ENCODE data around the gene TENM3. TPM values are rescaled to one million over a fixed set of nuclear protein-coding genes. Genes with fewer than 3 reads are reported as not detected.

The TENM3 gene
- total RNA-seq, 1 donor from 2014 or later: 2.8 TPM

DNA sequence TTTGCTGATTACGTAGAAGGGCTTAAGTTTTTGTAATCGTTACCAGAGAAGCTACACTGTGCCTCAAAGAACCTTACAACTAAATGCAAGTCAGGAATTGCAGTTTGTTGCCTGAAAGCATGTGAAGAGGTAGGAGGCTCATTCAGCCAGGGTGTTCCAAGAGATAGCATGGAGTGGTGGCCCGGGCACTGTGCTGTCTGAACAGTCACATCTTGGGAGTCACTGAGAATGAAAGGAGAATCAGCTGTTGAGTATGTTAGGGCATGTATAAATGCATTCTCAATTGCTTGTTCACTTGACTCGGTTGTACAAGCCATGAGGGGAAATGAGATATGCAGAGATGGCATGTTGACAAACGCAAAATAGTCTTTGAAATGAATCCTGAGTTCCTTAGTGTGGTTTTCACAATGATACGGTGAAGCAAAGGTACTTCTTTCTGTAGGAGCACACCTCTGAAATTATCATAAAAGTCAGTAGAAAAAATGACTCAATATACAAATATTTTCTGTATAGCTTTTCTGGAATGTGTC lies 513.0 kb downstream of the TENM3 start:
- no peak for DNase-seq (ENCODE audit: low spot score in 2 of 2)
- Histone ChIP-seq H3K9me3 (no peaks in the 10 kb centered on the region), H3K36me3 (no peaks in the 10 kb centered on the region), H3K4me3 (no peak overlapping the region), H3K27ac (no peak overlapping the region), H3K27me3 (no peaks in the 10 kb centered on the region), H3K4me1 (no peaks in the 10 kb centered on the region)
- TF ChIP-seq CTCF (IDR thresholded peaks at IDR 0.05): no peak
- intact Hi-C loops (cut with DNase I): no loop called here

DNA sequence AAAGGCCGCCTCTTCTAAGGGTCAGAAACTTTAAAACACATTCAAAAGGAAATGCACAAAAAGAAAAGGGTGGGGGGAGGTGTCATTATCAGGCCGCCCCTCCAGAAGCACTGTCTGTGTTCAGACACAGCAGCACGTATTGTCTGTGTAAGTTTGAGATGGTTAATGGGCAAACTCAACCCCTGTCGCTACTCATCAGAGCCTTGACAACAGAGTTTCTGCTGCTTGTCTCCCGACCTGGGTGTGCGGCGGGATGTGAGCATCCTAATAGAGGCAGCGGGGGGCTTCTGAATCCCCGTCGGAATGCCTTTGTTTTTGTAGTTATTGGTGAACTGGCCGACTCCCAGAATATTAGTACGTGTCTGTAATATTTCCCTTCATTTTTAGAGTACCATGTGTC lies 515.1 kb downstream of the TENM3 start:
- Histone ChIP-seq H3K9me3 (no peaks in the 10 kb centered on the region), H3K4me3 (no peak overlapping the region), H3K27ac (no peak overlapping the region), H3K36me3 (no peaks in the 10 kb centered on the region), H3K4me1 (no peaks in the 10 kb centered on the region), H3K27me3 (no peaks in the 10 kb centered on the region)
- no peak for DNase-seq (ENCODE audit: low spot score in 2 of 2)
- intact Hi-C loops (cut with DNase I): no loop called here
- TF ChIP-seq CTCF (IDR thresholded peaks at IDR 0.05): no peak

- Histone ChIP-seq H3K36me3 (no peaks in the 10 kb centered on the region), H3K27me3 (no peaks in the 10 kb centered on the region), H3K27ac (no peak overlapping the region), H3K4me1 (no peaks in the 10 kb centered on the region), H3K4me3 (no peak overlapping the region), H3K9me3 (no peaks in the 10 kb centered on the region)
- intact Hi-C loops (cut with DNase I): no loop called here
- no peak for DNase-seq (ENCODE audit: low spot score in 2 of 2)
- TF ChIP-seq CTCF (IDR thresholded peaks at IDR 0.05): no peak
These were observed 517.4 kb downstream of the TENM3 start for GRCh38 chr4:182760551-182761043.

GRCh38 chr4:182764137-182764536 lies 520.9 kb downstream of the TENM3 start:
- intact Hi-C loops (cut with DNase I): no loop called here
- no peaks in the 10 kb centered on the region for H3K4me1 ChIP-seq
- H3K9me3 ChIP-seq: no peaks in the 10 kb centered on the region
- no peak for DNase-seq (ENCODE audit: low spot score in 2 of 2)
- no peaks in the 10 kb centered on the region for H3K36me3 ChIP-seq
- H3K4me3 ChIP-seq: no peak overlapping the region
- no peaks in the 10 kb centered on the region for H3K27me3 ChIP-seq
- H3K27ac ChIP-seq: no peak overlapping the region
- TF ChIP-seq CTCF (IDR thresholded peaks at IDR 0.05): no peak

- no peaks in the 10 kb centered on the region for H3K36me3 ChIP-seq
- no peaks in the 10 kb centered on the region for H3K27me3 ChIP-seq
- no peak overlapping the region for H3K4me3 ChIP-seq
- no peak for DNase-seq (ENCODE audit: low spot score in 2 of 2)
- H3K27ac ChIP-seq: no peak overlapping the region
- no peak for TF ChIP-seq CTCF (IDR thresholded peaks at IDR 0.05)
- intact Hi-C loops (cut with DNase I): no loop called here
- no peaks in the 10 kb centered on the region for H3K4me1 ChIP-seq
- H3K9me3 ChIP-seq: no peaks in the 10 kb centered on the region
These were observed 521.4 kb downstream of the TENM3 start for GRCh38 chr4:182764642-182765041.

Data from ascending aorta (tissue), 2 donors.